GM21825 (cell line): Measurements from ENCODE around the gene RPGRIP1L.

Experiments used
- ATAC-seq: cut with Tn5 transposase; IDR thresholded peaks from one replicate; pipeline ENCODE4 v1.9.1; 2021; ENCODE audit warnings: mild to moderate bottlenecking, moderate library complexity; ENCODE audit not compliant: unreplicated experiment

Gene RPGRIP1L

GRCh38 chr16:53703590-53704444, at the start of gene RPGRIP1L, which contains the start of gene FTO:
TSS of gene RPGRIP1L (minus strand) at chr16:53703859. CDS start at chr16:53700723, 3,136 bp downstream.
TSS of gene FTO (plus strand) at chr16:53704156.
- peak; percentile 99 for ATAC-seq

GRCh38 chr16:53753431-53753830, 49.8 kb upstream of the RPGRIP1L start:
- ATAC-seq = no peak

DNA sequence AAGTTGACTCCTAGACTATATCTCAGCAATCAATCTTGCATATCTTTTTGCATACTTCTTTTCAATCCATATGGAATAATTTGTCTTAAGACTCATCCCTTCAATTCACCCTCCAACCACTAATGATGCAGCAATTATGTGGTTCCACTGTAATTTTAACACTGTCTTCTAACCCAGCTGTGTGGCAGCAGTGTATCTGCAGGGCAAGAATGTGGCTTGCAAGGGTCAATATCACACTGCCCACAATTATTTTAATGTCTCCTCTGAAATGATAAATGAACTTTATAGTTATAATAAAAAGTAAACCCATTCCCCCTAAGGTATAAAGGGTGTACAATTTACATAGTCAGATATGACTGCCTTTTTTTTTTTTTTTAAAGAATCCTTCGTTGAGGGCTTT, 48.9 kb upstream of the RPGRIP1L start:
- ATAC-seq = no peak

GRCh38 chr16:53745753-53746266, 42.2 kb upstream of the RPGRIP1L start:
- no peak for ATAC-seq

DNA sequence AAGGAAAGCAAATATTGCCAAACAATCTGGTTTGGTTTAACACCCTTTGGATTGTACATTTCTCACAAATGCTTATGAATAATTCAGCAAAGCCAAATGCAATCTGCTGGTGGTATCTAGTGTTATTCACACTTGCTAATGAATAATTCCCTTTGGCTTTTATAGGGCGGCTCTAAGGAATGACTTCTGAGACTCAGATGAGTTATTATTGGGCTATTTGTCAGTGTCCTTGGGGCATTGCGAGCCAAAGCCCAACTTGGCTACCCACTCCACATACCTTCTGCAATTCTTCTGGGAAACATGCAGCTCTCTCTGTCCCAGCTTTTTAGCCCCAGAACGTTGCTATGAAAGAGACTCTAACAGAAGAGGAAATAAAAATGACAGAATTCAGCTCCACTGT, 41.4 kb upstream of the RPGRIP1L start:
- ATAC-seq = no peak

DNA sequence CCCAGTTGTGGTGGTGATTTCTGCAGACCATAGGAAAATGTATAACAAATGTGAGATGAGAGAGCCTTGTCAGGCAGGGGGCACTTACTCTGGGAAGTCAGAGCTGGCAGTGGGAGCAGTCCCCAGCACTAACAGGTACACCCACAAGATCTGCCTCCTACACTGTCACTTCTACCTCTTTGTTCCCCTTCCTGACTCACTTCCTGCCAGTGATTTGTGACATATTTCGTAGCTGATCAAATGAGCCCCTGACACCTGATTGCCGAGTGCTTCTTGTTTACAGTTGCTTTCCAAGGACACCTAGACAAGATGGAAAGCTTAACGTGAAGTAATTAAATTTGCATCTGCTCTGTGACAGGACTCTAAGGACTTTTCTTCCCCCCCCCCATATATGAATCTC, 40.8 kb upstream of the RPGRIP1L start:
- peak; percentile 56 for ATAC-seq

GRCh38 chr16:53743149-53743566, 39.5 kb upstream of the RPGRIP1L start:
- ATAC-seq = no peak

GRCh38 chr16:53741546-53741945, 37.9 kb upstream of the RPGRIP1L start:
- ATAC-seq = no peak

DNA sequence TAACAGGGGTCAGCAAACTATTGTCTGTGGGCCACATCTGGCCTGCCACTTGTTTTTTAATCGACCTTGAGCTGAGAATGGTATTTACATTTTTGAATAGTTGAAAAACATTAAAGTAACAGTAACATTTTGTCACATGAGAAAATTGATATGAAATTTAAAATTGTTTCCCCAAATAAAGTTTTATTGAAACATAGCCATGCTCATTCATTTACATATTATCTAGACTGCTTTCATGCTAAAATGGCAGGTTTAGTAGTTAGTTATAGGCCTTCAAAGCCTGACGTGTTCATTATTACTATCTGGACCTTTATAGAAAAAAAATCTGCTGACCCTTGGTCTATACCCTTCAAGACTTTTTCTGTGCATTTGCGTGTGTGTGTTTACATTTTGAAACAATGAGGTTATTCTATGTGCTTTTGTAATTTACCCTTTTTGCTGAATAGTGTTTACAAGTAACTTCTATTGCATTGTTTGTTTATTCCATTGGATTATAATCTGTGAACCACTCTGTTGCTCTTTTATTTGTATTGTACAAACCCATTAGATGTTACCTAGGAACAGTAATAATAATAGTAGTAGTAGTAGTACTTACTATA, 37.4 kb upstream of the RPGRIP1L start:
- no peak for ATAC-seq

DNA sequence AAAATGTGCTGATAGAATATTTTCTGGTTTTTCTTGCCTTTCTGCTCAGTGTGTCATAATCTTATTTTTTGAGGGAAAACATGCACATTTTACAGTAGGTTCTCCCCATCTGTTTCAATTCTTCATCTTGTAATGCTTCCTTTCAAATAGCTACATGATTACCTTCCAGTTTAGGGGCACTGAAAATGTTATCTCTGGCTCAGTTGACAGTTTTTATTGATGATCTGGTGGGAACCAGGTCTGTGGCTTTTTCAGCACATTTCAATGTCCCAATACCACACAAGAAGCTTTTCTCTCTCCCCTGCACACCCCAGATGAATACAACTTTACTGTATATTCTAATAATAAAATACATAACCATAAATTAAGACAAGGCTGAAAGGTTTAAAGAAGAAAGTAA, 36.8 kb upstream of the RPGRIP1L start:
- ATAC-seq = no peak

DNA sequence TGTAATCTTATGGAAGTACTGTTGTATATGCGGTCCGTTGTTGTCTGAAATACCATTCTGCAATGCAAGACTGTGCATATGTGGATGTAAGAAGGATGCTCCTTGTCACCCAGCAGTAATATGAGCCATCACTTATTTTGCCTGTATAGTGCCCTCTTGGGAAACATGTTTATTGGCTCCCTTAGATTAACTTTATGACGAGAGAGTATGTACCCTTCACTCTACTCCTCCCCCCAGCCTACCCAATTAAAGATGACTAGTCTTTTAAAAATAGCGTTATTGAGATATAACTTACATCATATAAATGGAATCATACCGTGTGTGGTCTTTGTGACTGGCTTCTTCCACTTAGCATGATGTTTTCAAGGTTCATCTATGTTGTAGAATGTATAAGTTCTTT, 33.9 kb upstream of the RPGRIP1L start:
- no peak for ATAC-seq

- ATAC-seq = no peak
Observed at GRCh38 chr16:53736297-53736696, 32.6 kb upstream of the RPGRIP1L start.

GRCh38 chr16:53734908-53735307, 31.2 kb upstream of the RPGRIP1L start:
- ATAC-seq = no peak

DNA sequence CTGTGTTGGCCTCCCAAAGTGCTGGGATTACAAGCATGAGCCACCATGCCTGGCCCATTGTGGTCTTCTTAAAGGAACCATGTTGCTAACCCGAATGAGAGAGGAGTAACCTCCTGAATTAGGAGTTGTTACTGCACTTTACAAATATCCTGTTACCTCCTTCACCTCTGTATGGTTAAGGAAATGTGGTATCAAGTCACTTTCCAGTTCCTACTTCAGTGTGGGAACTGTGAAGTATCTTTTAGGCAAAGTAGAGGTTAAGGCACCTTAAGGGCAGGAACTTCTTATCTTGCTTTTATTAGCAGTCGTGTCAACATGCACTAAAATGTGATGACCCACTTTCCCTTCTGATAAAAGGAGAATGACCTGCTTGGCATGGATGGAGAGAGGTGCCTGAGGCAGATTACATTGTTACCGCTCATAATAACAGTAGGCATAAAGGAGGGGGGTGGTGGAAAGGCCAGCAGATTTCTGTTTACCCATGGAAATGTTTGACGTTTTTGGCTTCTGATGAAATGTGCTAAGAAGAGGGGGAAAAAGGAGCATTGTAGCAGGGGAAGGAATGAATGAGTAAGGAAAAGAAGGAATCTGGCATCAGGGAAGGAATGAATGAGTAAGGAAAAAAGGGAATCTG, 28.8 kb upstream of the RPGRIP1L start:
- no peak for ATAC-seq

GRCh38 chr16:53730693-53731092, 27.0 kb upstream of the RPGRIP1L start:
- no peak for ATAC-seq

DNA sequence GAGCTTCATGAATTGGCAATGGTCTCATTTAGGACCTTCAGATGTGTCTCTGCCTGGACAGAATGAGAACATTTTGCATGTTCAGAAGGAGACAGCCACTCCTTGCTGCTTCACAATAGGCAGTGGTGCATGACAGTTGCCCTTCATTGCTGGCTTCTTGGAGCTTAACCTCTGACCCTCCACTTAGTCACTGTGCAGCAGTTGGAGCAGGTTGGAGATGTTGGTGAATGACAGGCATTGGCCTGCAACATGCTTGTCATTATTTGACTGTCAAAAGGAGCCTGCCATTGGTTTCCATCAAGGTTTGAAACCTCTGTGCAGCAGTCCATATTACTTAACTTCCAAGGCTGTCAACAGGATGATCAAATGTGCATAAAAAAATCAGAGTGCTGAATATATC, 23.0 kb upstream of the RPGRIP1L start:
- ATAC-seq = no peak

DNA sequence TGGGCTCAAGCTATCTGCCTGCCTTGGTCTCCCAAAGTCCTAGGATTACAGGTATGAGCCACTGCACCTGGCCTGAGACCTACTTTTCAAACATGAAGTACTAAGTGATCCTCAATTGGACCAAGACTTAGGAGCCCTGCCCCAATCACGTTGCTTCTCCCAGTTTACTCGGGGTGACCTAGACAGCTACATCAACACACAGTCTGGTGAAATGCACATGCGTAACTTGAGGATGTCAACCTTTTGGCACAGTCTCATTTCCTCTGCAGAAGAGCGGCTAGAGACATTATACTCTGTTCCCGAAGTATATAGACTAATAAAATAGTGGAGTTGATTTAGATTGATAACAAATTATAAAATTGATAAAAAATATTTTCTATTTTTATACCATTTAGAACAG, 17.4 kb upstream of the RPGRIP1L start:
- no peak for ATAC-seq

- ATAC-seq = no peak
Observed at GRCh38 chr16:53717577-53717976, 13.9 kb upstream of the RPGRIP1L start.

DNA sequence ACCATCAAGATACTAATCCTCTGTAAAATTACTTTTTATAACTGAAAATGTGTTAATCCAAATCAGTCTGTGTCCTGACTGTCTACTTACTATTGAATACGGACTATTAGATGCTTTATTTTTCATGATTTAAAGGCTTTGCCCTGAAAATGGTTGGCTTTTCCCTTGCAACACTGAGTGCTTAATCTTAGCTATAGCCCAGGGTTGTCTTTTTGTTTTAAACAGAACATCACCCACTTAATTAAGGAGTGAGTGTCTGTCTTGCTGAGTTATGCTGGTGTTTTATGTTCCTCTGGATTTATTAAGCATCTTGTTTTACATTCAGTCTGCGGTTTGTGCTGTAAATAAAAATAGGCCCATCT, 11.3 kb upstream of the RPGRIP1L start:
- no peak for ATAC-seq

GRCh38 chr16:53714205-53715022, 10.8 kb upstream of the RPGRIP1L start:
- ATAC-seq = no peak
